Fibroblast of skin of right biceps (primary cell): ENCODE results near the gene RGS6.

ENCODE experiments used
- DNase-seq: peaks from one replicate; pipeline ENCODE4 v3.0.0-alpha.2; 2013

The RGS6 gene

GRCh38 chr14:72614891-72615415 lies 682.7 kb downstream of the RGS6 start:
- no peak for DNase-seq

DNA sequence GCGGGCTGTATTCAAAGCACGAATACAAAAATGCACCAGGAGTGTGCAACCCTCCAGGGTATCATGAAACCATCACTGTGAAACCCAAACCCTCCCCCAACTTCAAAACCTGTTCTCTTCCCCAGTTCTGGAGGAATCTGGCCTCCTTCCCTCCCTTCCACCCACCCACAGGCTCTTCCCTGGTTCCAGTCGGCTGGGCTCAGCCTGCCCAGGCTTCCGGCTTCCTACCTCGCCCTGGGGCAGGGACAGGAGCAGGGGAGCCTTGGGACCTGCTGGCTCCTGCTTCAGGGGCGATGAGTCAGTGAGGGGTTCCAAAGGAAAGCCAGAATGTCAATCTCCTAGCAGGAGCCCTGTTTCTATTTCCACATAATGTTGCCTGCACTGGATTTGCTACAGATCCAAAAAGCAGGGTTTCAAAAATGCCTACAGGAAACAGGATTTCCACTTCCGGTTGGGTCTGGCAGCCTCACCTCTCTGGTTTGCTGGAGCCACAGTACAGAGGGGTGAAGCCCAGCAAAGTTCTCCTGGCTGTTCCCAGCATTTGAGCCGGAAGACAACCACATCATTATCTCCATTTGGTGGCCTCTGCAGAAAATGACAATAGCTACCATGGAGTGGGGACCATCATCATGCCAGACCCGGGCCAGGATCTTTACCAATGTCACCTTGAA lies 683.4 kb downstream of the RGS6 start:
- DNase-seq, result peak; percentile 61
